Astrocyte (in vitro differentiated cells and primary cell): Measurements from ENCODE around the gene CYBC1. TPM values are rescaled to one million over a fixed set of nuclear protein-coding genes. Genes with fewer than 3 reads are reported as not detected.

Experiments
- DNase-seq: peaks from one replicate; pipeline ENCODE4 v3.0.0-alpha.2; 2010; ENCODE audit warnings: low read depth
- FAIRE-seq: peaks from 2 replicates; lab custom pipeline; 2011; peaks lifted over from hg19 to GRCh38; lab: Jason Lieb, UNC
- H2AFZ ChIP-seq: 2 replicates; pipeline ENCODE4 v1.6.0; 2012; ENCODE audit warnings: low read depth, low read length, inconsistent platforms
- H3K27ac ChIP-seq: 2 replicates; pipeline ENCODE4 v1.5.1; 2011; ENCODE audit warnings: low read depth, low read length, inconsistent platforms
- H3K27me3 ChIP-seq: 2 replicates; pipeline ENCODE4 v1.6.0; 2011; ENCODE audit warnings: low read length, inconsistent platforms; ENCODE audit not compliant: insufficient read depth
- H3K36me3 ChIP-seq: 2 replicates; pipeline ENCODE4 v1.5.1; 2011; ENCODE audit warnings: low read length, inconsistent platforms; ENCODE audit not compliant: insufficient read depth
- H3K4me1 ChIP-seq: 2 replicates; pipeline ENCODE4 v1.5.1; 2011; ENCODE audit warnings: low read length, inconsistent platforms; ENCODE audit not compliant: insufficient read depth
- H3K4me2 ChIP-seq: 2 replicates; pipeline ENCODE4 v1.6.0; 2012; ENCODE audit warnings: low read length, inconsistent platforms
- H3K4me3 ChIP-seq: 2 replicates; pipeline ENCODE4 v1.5.1; 2011; ENCODE audit warnings: low read depth, mild to moderate bottlenecking, low read length, inconsistent platforms; ENCODE audit not compliant: insufficient read depth
- H3K79me2 ChIP-seq: 2 replicates; pipeline ENCODE4 v1.6.0; 2012; ENCODE audit warnings: mild to moderate bottlenecking, low read length, inconsistent platforms; ENCODE audit not compliant: insufficient read depth
- H3K9ac ChIP-seq: 2 replicates; pipeline ENCODE4 v1.6.0; 2012; ENCODE audit warnings: mild to moderate bottlenecking, low read length, inconsistent platforms
- H3K9me3 ChIP-seq: 2 replicates; pipeline ENCODE4 v1.5.1; 2012; ENCODE audit warnings: low read depth, mild to moderate bottlenecking, low read length, inconsistent platforms; ENCODE audit not compliant: insufficient read depth
- H4K20me1 ChIP-seq: 2 replicates; pipeline ENCODE4 v1.6.0; 2012; ENCODE audit warnings: low read length, inconsistent platforms; ENCODE audit not compliant: insufficient read depth
- H3K27ac Mint-ChIP-seq: one replicate; pipeline ENCODE4 v1.8.0; 2021; ENCODE audit warnings: mild to moderate bottlenecking, mixed read lengths; ENCODE audit not compliant: unreplicated experiment
- H3K27me3 Mint-ChIP-seq: one replicate; pipeline ENCODE4 v1.8.0; 2021; ENCODE audit warnings: low read depth, mixed read lengths; ENCODE audit not compliant: unreplicated experiment
- H3K36me3 Mint-ChIP-seq: one replicate; pipeline ENCODE4 v1.8.0; 2021; ENCODE audit warnings: low read depth, mixed read lengths; ENCODE audit not compliant: unreplicated experiment
- H3K4me1 Mint-ChIP-seq: one replicate; pipeline ENCODE4 v1.8.0; 2021; ENCODE audit warnings: low read depth, mixed read lengths; ENCODE audit not compliant: unreplicated experiment
- H3K4me3 Mint-ChIP-seq: one replicate; pipeline ENCODE4 v1.8.0; 2021; ENCODE audit warnings: mild to moderate bottlenecking, moderate library complexity, mixed read lengths; ENCODE audit not compliant: unreplicated experiment
- H3K9me3 Mint-ChIP-seq: one replicate; pipeline ENCODE4 v1.8.0; 2021; ENCODE audit warnings: mild to moderate bottlenecking, mixed read lengths; ENCODE audit not compliant: unreplicated experiment
- CTCF ChIP-seq: IDR thresholded peaks from 2 replicates; pipeline ENCODE4 v1.5.1; 2011; ENCODE audit warnings: low read depth, mild to moderate bottlenecking, inconsistent platforms, low read length, moderate library complexity; ENCODE audit not compliant: insufficient read depth
- EZH2 ChIP-seq: IDR thresholded peaks from 2 replicates; pipeline ENCODE4 v1.6.1; 2012; ENCODE audit warnings: mild to moderate bottlenecking, low read length, inconsistent platforms; ENCODE audit not compliant: insufficient read depth
- total RNA-seq: library from RNA; stranded (reverse); gene quantifications from 2 replicates; pipeline ENCODE4 v1.2.1, GENCODE V29; 2021

Gene CYBC1
- total RNA-seq, 1 donor from 2014 or later = 67.3 TPM

- H3K27me3 ChIP-seq = no peaks in the 10 kb centered on the region
- Mint-ChIP-seq H3K36me3 (peaks cover 8% of the 10 kb centered on the region), H3K9me3 (peaks cover 1% of the 10 kb centered on the region), H3K4me1 (no peaks in the 10 kb centered on the region), H3K27me3 (no peaks in the 10 kb centered on the region), H3K27ac (no peak overlapping the region), H3K4me3 (no peak overlapping the region)
- H3K9me3 ChIP-seq = no peaks in the 10 kb centered on the region
- H3K36me3 ChIP-seq = no peaks in the 10 kb centered on the region
- H2AFZ ChIP-seq = no peak overlapping the region
- no peak for DNase-seq
- H3K4me2 ChIP-seq = no peak overlapping the region
- no peak overlapping the region for H3K27ac ChIP-seq
- no peak for FAIRE-seq
- no peak overlapping the region for H3K9ac ChIP-seq
- no peak overlapping the region for H3K4me3 ChIP-seq
- no peak for TF ChIP-seq EZH2
- no peak for TF ChIP-seq CTCF
- H3K4me1 ChIP-seq = peaks cover 9% of the 10 kb centered on the region
- H3K79me2 ChIP-seq = no peaks in the 10 kb centered on the region
- H4K20me1 ChIP-seq = peaks cover 42% of the 10 kb centered on the region
Observed at GRCh38 chr17:82441691-82442487, 8.7 kb downstream of the CYBC1 start.

GRCh38 chr17:82440991-82441627, 9.4 kb downstream of the CYBC1 start:
- Histone ChIP-seq H3K27ac (no peak overlapping the region), H3K79me2 (no peaks in the 10 kb centered on the region), H3K4me1 (peaks cover 9% of the 10 kb centered on the region), H3K9me3 (no peaks in the 10 kb centered on the region), H3K4me2 (no peak overlapping the region), H3K4me3 (no peak overlapping the region), H4K20me1 (peaks cover 42% of the 10 kb centered on the region), H2AFZ (no peak overlapping the region), H3K36me3 (no peaks in the 10 kb centered on the region), H3K9ac (no peak overlapping the region), H3K27me3 (no peaks in the 10 kb centered on the region)
- Mint-ChIP-seq H3K4me3 (no peak overlapping the region), H3K27me3 (no peaks in the 10 kb centered on the region), H3K36me3 (peaks cover 8% of the 10 kb centered on the region), H3K9me3 (peaks cover 1% of the 10 kb centered on the region), H3K4me1 (no peaks in the 10 kb centered on the region), H3K27ac (no peak overlapping the region)
- DNase-seq = no peak
- FAIRE-seq = no peak
- TF ChIP-seq EZH2 = no peak
- TF ChIP-seq CTCF = no peak
